Activated CD4-positive, alpha-beta T cell treated with anti-CD3 and anti-CD28 coated beads, Interleukin-2, Interleukin-4, amounts not matched to agents 100 ng/mL and 50 ng/mL, durations not matched to agents 16 hours and 8 hours (primary cell): ENCODE results near the gene RAPH1.

Experiments
- DNase-seq: peaks from one replicate; pipeline ENCODE4 v3.0.0-alpha.2; 2020; ENCODE audit warnings: low spot score

Gene RAPH1

GRCh38 chr2:203484266-203485112, 50.6 kb downstream of the RAPH1 start:
- peak; percentile 57 for DNase-seq

DNA sequence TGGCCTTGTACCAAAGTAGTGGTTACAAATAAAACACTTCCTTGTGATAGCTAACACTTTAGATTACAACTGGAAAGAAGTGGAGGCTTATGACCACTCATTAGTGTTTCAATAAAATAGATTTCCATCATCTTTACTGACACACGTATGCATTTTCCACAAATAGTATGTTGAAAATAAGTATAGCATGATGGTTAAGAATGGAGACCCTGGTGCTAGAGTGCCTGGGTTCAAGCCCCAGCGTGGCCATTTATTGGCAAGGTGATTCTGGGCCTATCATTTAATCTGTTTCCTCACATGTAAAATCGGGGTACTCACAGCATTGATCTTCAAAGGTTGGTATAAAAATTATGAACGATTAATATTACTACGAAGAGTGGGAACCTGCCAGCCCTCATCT, 54.5 kb downstream of the RAPH1 start:
- no peak for DNase-seq

DNA sequence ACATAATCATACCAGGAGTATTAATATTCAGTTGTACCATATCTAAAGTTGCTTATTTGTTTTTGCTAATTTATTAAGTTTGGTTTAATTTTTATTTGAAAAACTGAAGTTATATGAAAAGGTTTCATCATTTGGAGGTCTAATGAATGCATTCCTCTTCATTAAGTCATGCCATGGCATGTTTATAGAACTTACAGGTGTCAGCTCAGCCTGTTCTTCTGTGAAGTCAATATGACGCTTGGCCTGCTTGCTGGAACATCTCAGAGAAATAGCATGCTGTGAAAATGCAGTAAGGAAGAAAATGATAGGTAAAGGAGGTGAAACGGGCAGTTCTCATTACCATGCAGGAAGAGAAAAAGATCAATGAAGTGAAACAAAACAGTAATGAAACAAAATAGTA, 58.2 kb downstream of the RAPH1 start:
- DNase-seq: no peak

- no peak for DNase-seq
Measured at GRCh38 chr2:203471323-203471722, 63.8 kb downstream of the RAPH1 start.

GRCh38 chr2:203470371-203470770, 64.7 kb downstream of the RAPH1 start:
- no peak for DNase-seq

DNA sequence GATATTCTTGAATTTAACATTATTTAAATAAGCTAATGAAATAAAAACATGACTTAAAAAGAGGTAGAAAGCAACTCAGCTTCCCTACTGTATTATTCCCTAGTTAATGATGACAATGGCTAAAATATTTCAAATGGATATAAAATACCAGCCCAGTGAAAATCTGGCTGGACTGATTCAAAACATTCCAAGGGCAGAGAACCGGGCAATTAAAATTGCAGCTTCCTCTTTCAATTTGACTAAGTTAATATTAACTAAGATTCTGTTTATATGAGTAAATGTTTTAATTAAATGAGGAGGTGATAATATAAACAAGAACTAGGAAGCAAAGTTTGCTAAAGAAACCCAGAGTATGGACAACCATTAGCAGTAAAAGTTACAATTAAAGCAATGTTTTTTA, 65.6 kb downstream of the RAPH1 start:
- DNase-seq: no peak

DNA sequence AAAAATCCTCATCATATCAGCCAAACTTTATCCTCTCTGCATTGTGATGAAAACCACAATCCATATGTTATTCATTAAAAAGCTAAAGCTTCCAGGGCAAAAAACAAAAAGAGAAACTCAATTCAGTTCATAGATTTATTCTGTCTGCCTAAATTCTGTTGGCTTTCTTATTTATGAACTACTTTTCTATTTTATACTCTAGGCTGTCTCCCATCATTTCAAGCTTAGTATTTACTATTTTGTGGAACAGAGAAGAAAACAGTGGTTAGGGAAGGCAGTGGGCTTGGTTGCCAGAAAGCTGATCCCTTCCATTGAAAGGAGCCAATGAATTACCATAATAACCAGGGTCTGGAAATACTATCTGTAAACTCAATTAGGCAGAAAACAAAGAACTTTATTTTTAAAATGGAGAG, 71.8 kb downstream of the RAPH1 start:
- no peak for DNase-seq

GRCh38 chr2:203462308-203462707, 72.8 kb downstream of the RAPH1 start:
- no peak for DNase-seq

DNA sequence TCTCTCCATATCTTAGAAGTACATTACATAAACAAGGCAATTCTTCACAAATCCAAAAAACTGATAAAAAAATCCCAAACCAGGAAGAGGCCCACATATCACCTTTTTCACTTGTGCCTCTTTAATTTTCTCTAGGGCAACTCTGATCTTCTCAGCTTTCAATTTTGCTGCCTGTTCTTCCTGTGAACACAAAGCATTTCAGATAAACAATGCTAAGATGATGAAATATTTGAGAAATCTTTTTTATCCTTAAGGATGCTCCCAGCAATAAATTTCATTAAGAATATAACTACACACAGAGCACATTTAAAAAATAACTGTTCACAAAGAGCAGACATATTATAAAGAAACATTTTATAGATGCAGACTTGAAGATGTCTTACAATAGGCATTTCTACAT, 73.4 kb downstream of the RAPH1 start:
- DNase-seq: no peak

DNA sequence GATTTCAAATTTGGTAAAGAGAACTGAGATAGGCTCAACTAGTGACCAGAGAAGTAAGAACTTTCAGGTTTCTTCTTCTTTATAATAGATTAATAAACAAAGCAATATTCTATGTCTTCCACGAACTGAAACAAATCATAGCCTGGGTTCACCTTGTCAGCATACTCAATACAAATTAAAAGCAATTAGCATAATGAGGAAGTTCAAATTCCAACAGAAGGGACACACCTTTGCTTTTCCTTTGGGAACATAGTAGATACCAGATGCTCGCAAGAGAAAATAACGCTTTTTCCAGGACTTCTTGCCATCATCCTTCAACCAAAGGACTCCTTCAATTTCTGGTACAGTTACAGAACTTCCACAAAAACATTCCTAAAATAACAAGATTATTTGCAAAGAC, 79.9 kb downstream of the RAPH1 start:
- no peak for DNase-seq

GRCh38 chr2:203453858-203454451, 81.1 kb downstream of the RAPH1 start:
- peak; percentile 54 for DNase-seq

DNA sequence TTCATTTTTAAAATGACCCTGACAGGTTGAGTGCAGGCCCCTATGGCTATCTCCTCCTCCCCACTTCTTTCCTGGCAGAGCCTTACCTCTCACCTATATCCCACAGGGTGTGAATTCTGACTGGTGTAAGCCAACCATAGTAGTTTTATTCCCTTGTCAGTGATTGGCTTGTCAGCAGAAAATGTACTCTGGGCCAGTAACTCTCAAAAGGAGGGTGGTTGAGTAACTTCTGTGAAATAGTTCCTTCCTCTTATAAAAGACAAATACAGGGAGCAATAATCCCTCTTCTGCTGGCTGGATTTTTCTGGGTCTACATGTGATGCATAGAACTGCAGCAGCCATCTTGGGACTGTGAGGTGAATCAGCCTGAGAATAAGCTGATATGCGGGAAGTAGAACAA, 83.4 kb downstream of the RAPH1 start:
- DNase-seq: no peak

- DNase-seq: no peak
Measured at GRCh38 chr2:203451011-203451410, 84.1 kb downstream of the RAPH1 start.

- DNase-seq: no peak
Measured at GRCh38 chr2:203450561-203450960, 84.5 kb downstream of the RAPH1 start.

DNA sequence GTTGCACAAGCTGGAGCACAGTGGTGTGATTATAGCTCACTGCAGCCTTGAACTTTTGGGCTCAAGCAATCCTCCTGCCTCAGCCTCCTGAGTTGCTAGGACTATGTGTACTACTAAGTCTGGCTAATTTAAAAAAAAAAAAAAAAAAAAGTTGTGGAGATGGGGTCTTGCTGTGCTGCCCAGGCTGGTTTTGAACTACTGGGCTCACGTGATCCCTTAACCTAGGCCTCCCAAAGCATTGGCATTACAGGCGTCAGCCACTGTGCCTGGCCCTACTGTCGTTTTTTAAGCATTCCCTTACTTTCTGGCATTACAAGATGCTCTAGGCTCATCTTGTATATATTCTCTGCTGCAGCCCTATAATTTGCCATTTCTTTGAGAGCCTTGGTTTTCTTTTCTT, 88.3 kb downstream of the RAPH1 start:
- DNase-seq: no peak

DNA sequence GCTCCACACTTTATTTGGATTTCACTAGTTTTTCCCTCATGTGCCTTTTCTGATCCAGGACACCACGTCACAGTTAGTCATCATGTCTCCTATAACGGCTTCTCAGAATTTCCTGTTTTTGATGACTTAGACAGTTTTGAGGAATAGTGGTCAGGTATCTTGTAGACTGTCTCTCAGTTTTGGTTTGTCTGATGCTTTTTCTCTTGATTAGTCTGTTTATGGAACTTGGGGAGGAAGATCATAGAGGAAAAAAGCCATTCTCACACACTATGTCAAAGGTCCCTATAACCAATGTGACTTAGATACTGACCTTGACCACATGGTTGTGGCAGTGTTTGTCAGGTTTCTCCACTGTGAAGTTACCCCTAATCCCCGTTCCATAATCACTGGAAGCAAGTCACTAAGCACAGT, 89.0 kb downstream of the RAPH1 start:
- peak; percentile 42 for DNase-seq

GRCh38 chr2:203444738-203445137, 90.4 kb downstream of the RAPH1 start:
- no peak for DNase-seq

GRCh38 chr2:203442463-203442862, 92.6 kb downstream of the RAPH1 start:
- DNase-seq: no peak

DNA sequence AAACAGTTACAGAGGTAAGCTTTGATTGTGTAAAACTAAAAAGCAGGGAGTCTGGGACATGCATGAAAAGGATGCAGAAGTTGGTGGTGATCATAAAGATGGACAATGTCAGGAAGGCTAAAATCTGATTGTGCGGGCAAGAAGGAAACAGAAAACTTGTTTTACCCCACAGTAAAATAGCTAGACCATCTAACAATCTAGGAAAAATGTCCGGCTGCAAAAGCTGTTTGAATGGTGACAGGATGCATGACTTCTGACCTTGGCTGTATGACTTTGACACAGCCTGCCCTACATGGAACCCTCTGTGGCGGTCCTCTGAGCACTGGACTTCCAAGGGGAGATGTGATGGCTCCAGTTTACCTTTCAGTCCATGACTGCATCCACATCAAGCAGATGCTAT, 93.6 kb downstream of the RAPH1 start:
- no peak for DNase-seq

DNA sequence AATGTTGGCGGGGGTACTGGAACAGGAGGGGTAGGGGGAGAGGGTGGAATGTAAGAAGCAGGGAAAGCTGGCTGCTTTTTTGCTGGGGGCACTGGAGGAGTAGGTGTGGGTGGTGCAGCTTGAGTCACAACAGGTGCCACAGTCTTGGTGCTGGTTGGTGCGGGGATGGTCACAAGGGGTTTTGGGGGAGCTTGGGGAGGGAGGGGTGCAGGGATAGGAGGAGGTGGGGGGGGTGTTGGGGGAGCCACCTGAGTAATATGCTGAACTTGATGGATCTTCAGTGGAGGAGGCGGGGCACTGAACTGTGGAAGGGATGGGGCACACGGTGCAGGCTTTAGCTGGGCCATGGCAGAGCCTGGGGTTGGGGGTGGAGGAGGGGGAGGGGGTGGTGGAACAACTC, 94.4 kb downstream of the RAPH1 start:
- DNase-seq: no peak

GRCh38 chr2:203438528-203438927, 96.6 kb downstream of the RAPH1 start:
- DNase-seq: no peak

DNA sequence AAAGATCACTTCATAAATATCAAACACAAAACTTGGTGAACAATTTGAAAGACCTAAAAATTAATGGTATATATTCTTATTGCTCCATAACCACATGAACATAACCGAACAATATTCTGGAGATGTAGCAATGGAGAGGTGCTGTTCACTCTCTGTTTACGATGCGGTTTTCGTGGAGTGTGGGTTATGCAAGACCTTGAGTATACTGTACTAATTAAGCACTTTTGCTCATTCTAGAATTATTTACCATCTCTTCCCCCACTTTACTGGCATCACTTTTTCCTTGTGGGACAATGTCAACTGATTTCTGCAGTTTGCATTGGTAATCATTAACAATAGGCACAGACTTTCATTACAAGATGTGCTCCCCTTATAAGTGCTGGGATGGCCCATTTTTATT, 97.6 kb downstream of the RAPH1 start:
- DNase-seq: no peak

DNA sequence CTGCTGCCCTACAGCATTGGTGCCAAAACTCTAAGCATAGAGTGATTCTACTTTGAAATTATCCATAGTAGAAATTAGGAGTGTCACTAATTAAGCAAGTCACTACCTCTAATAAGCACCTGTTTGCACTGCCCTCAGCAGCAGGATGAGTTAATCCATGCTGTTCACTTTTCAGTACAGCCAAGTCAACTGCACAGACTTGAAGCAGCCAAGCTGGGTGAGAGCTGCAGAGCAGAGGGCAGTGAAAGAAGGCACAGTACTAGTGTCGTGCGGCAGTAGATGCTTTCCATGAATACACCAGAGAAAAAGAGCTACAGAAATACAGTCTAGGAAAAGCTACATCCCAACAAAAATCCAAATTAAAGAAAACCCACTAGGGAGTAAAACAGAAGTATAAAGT, 98.6 kb downstream of the RAPH1 start:
- DNase-seq: no peak

DNA sequence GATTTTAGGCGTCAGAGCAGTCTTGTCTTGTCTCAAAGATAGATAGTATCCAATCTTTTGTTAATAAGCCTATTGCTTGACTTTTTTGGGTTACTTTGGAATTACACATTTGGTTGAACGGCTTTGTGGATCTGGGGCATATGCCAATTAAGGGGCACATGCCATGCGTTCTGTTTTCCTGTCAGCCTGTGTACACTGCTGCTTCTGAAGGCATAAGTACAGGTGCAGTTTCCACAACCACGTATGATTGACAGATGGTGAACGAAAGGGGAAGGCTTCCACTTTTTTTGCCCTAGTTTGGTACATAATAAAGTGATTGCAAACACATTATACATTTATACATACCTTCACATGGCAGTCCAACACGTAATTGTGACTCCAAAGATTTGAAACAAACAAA, 102.3 kb downstream of the RAPH1 start:
- DNase-seq: no peak
